Measurements from ENCODE around the gene RPS28. TPM values are rescaled to one million over a fixed set of nuclear protein-coding genes. Genes with fewer than 3 reads are reported as not detected.
"Not testable (repeated sequence)": the region's sequence is repeated elsewhere in the genome, so short reads cannot be mapped to it uniquely, and the experiment has no call there.

The RPS28 gene
- total and polyA plus RNA-seq, 10 donors = 356 to 2,442 (median 1,570) TPM

DNA sequence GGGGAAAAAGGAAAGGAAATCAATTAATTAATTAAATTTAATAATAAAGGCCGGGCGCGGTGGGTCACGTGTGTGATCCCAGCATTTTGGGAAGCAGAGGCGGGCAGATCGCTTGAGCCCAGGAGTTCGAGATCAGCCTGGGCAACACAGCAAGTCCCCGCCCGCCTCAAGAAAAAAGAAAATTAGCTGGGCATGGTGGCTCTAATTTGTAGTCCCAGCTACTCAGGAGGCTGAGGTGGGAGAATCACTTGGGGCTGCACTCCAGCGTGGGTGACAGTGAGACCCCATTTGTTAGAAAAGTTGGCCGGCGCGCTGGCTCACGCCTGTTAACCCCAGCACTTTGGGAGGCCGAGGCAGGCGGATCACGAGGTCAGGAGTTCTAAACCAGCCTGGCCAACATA is 12.4 kb upstream of the RPS28 start:
- Histone ChIP-seq H3K9me3 (no peaks in the 10 kb centered on the region), H3K4me1 (peaks cover 8 to 83% (median 58%) of the 10 kb centered on the region in 6 donors), H3K4me3 (peak overlapping the region; percentile 54 to 83 (median 70)), H3K36me3 (peaks cover 0 to 61% (median 29%) of the 10 kb centered on the region in 6 donors), H3K27ac (peak overlapping the region in 6 of 8 donors; percentile 67 to 88 (median 86)), H3K27me3 (replicated peaks in 1 of 7) (no peaks in the 10 kb centered on the region)
- 70 to 87% (median 78%) methylated on average over 17 of the region's 17 CpGs for WGBS, 5 donors
- TF ChIP-seq, protein P1, sequence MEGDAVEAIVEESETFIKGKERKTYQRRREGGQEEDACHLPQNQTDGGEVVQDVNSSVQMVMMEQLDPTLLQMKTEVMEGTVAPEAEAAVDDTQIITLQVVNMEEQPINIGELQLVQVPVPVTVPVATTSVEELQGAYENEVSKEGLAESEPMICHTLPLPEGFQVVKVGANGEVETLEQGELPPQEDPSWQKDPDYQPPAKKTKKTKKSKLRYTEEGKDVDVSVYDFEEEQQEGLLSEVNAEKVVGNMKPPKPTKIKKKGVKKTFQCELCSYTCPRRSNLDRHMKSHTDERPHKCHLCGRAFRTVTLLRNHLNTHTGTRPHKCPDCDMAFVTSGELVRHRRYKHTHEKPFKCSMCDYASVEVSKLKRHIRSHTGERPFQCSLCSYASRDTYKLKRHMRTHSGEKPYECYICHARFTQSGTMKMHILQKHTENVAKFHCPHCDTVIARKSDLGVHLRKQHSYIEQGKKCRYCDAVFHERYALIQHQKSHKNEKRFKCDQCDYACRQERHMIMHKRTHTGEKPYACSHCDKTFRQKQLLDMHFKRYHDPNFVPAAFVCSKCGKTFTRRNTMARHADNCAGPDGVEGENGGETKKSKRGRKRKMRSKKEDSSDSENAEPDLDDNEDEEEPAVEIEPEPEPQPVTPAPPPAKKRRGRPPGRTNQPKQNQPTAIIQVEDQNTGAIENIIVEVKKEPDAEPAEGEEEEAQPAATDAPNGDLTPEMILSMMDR (IDR thresholded peaks at IDR 0.05 in 8 of 11, conservative IDR thresholded peaks at IDR 0.05 in 3 of 11) = no peak
- TF ChIP-seq POLR2A (IDR thresholded peaks at IDR 0.05) (no peak), POLR2AphosphoS5 (IDR thresholded peaks at IDR 0.05) (no peak)
- peak; percentile 56 for DNase-seq
- intact Hi-C loops (cut with DNase I; ENCODE audit: low total_unique reads) = no loop called here

DNA sequence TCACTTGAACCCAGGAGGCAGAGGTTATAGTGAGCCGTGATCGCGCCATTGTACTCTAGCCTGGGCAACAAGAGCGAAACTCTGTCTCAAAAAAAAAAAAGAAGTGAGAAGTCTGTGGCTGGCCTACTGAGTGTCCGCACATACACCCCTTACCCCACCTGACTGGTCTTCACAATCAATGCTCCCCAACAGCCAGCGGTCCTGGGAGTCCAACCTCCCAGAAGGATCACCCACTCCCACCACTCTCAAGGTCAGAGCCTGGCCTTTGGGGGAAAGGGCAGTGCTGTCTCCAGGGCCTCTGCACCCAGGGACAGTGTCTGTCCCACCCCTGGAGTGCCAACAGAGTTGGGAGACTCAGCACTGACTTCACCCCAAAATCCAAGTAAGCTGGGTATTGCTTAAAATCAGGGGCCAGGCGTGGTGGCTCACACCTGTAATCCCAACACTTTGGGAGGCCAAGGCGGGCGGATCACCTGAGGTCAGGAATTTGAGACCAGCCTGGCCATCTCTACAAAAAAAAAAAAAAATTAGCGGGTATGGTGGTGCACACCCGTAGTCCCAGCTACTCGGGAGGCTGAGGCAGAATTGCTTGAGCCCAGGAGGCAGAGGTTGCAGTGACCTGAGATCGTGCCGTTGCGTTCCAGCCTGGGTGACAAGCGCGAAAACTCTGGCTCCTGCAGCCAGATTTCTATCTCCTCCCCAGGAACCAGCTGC is 10.8 kb upstream of the RPS28 start:
- H3K27me3 ChIP-seq (replicated peaks in 1 of 7) = no peaks in the 10 kb centered on the region
- peaks cover 0 to 65% (median 44%) of the 10 kb centered on the region in 6 donors for H3K36me3 ChIP-seq
- H3K27ac ChIP-seq = peak overlapping the region in 2 of 8 donors; percentile 51 to 76
- H3K4me3 ChIP-seq = no peak overlapping the region
- intact Hi-C loops (cut with DNase I; ENCODE audit: low total_unique reads) = no loop called here
- H3K4me1 ChIP-seq = peaks cover 8 to 81% (median 55%) of the 10 kb centered on the region in 6 donors
- WGBS, 5 donors = 90 to 95% (median 92%) methylated on average over 17 of the region's 17 CpGs
- H3K9me3 ChIP-seq = no peaks in the 10 kb centered on the region
- TF ChIP-seq POLR2A (IDR thresholded peaks at IDR 0.05) = no peak
- TF ChIP-seq, protein P1 (IDR thresholded peaks at IDR 0.05 in 8 of 11, conservative IDR thresholded peaks at IDR 0.05 in 3 of 11) = no peak
- TF ChIP-seq POLR2AphosphoS5 (IDR thresholded peaks at IDR 0.05) = no peak
- peak; percentile 45 for DNase-seq

DNA sequence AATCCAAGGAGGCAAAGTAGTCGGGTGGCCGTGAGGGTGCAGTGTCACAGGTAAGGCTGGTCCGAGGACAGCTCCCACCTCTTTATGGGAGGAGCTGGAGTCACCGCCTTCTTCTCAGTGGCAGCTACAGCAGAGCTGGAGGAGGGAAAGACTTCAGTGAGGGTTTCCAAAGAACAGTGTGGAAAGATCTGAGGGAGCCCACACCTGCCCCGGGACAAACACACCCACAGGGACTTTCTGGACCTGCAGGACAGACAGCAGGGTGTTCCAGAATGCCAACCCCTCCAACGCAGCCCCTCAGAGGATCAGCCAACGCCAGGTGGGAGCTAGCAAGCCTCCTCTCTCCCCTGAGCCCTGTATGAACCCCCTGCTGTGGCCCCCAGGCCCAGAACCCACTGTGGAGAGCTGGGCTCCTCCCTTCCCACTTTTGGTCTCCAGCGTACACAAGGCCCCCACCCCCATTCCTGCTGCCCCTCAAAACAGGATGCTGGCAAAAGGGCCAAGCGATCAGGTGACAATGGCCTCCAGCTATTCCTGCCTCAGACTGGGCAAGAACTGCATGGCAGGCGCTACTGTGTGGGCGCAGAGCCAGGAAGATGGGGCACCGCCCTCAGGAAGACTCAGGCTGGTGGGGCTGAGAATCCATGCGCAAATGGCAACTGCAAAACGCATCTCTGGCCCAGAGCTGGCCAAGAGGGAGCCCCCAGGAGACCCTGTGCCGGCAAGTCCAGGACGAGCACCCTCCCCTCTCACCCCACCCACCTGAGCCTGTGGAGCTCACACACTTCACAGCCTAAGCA is 9.6 kb upstream of the RPS28 start:
- no peaks in the 10 kb centered on the region for H3K27me3 ChIP-seq (replicated peaks in 1 of 7)
- H3K27ac ChIP-seq = peak overlapping the region in 6 of 8 donors; percentile 26 to 76 (median 38)
- no peak overlapping the region for H3K4me3 ChIP-seq
- H3K4me1 ChIP-seq = peaks cover 6 to 81% (median 53%) of the 10 kb centered on the region in 6 donors
- H3K9me3 ChIP-seq = no peaks in the 10 kb centered on the region
- intact Hi-C loops (cut with DNase I; ENCODE audit: low total_unique reads) = no loop called here
- DNase-seq = peak; percentile 76
- TF ChIP-seq, protein P1 (IDR thresholded peaks at IDR 0.05 in 8 of 11, conservative IDR thresholded peaks at IDR 0.05 in 3 of 11) = no peak
- peak; percentile 21 to 75 (median 54) for TF ChIP-seq POLR2AphosphoS5 (IDR thresholded peaks at IDR 0.05)
- WGBS, 5 donors = 66 to 82% (median 75%) methylated on average over 11 to 16 of the region's 16 CpGs
- peaks cover 0 to 76% (median 51%) of the 10 kb centered on the region in 6 donors for H3K36me3 ChIP-seq

DNA sequence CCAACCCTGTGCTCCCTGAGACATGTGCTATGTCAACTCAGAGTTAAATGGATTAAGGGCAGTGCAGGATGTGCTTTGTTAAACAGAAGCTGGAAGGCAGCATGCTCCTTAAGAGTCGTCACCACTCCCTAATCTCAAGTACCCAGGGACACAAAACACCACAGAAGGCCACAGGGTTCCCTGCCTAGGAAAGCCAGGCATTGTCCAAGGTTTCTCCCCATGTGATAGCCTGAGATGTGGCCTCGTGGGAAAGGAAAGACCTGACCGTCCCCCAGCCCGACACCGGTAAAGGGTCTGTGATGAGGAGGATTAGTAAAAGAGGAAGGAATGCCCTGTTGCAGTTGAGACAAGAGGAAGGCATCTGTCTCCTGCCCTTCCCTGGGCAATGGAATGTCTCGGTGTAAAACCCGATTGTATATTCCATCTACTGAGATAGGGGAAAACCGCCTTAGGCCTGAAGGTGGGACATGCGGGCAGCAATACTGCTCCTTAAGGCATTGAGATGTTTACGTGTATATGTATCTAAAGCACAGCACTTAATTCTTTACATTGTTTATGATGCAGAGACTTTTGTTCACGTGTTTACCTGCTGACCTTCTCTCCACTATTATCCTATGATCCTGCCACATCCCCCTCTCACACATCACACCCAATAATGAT is 6.2 kb upstream of the RPS28 start:
- DNase-seq; intact Hi-C loops (cut with DNase I; ENCODE audit: low total_unique reads); H3K4me3 ChIP-seq; H3K9me3 ChIP-seq; H3K27me3 ChIP-seq (replicated peaks in 1 of 7): not testable (repeated sequence)
- H3K4me1 ChIP-seq = peaks cover 4 to 82% (median 44%) of the 10 kb centered on the region in 6 donors
- H3K27ac ChIP-seq = peak overlapping the region in 2 of 8 donors; percentile 33 to 64
- peaks cover 0 to 84% (median 49%) of the 10 kb centered on the region in 6 donors for H3K36me3 ChIP-seq
- 76 to 92% (median 82%) methylated on average over 11 of the region's 11 CpGs for WGBS, 5 donors

Measured in spleen (tissue), 11 donors.